Activated naive CD4-positive, alpha-beta T cell treated with Interleukin-2 at 50 U/mL for 16 hours (primary cell): ENCODE results near the gene PAM16.

Experiments
- DNase-seq: peaks from one replicate; pipeline ENCODE4 v3.0.0-alpha.2; 2020

Gene PAM16

GRCh38 chr16:4317532-4318450, 33.3 kb downstream of the PAM16 start:
- DNase-seq = no peak

- no peak for DNase-seq
Observed at GRCh38 chr16:4316864-4317531, 34.1 kb downstream of the PAM16 start.

- no peak for DNase-seq
Observed at GRCh38 chr16:4316108-4316863, 34.8 kb downstream of the PAM16 start.

GRCh38 chr16:4315186-4316107, 35.7 kb downstream of the PAM16 start, which contains the start of gene GLIS2:
Gene GLIS2 (plus strand): TSS chr16:4316067. CDS start chr16:4332281, 16,214 bp downstream.
- DNase-seq = peak; percentile 27

GRCh38 chr16:4314532-4315185, 36.5 kb downstream of the PAM16 start:
- DNase-seq = peak; percentile 19

- no peak for DNase-seq
Observed at GRCh38 chr16:4313563-4314531, 37.3 kb downstream of the PAM16 start.

- DNase-seq = peak; percentile 64
Observed at GRCh38 chr16:4309833-4310266, 41.3 kb downstream of the PAM16 start.

- no peak for DNase-seq
Observed at GRCh38 chr16:4309102-4309832, 41.9 kb downstream of the PAM16 start.

GRCh38 chr16:4307215-4308037, 43.7 kb downstream of the PAM16 start:
- peak; percentile 97 for DNase-seq

- DNase-seq = peak; percentile 43
Observed at GRCh38 chr16:4306470-4307214, 44.5 kb downstream of the PAM16 start.

GRCh38 chr16:4303973-4304372, 47.1 kb downstream of the PAM16 start:
- no peak for DNase-seq

GRCh38 chr16:4301968-4302367, 49.2 kb downstream of the PAM16 start:
- no peak for DNase-seq

- no peak for DNase-seq
Observed at GRCh38 chr16:4301177-4301576, 49.9 kb downstream of the PAM16 start.

- no peak for DNase-seq
Observed at GRCh38 chr16:4298761-4299522, 52.2 kb downstream of the PAM16 start.

- no peak for DNase-seq
Observed at GRCh38 chr16:4297480-4297879, 53.6 kb downstream of the PAM16 start.

GRCh38 chr16:4295581-4295980, 55.5 kb downstream of the PAM16 start:
- no peak for DNase-seq

- no peak for DNase-seq
Observed at GRCh38 chr16:4293822-4294457, 57.2 kb downstream of the PAM16 start.
